Stomach smooth muscle (tissue), 2 donors: ENCODE data around the gene LTBP1.

Experiments
- H3K27ac ChIP-seq: one replicate; pipeline ENCODE4 v1.7.0; 2013; ENCODE audit warnings: mild to moderate bottlenecking, low read length, inconsistent platforms
- H3K27me3 ChIP-seq, 2 donors: one replicate each; pipeline ENCODE4 v1.7.0; 2013; ENCODE audit warnings: low read length in 2 of 2; ENCODE audit not compliant: insufficient read depth in 2 of 2, control insufficient read depth in 1 of 2
- H3K36me3 ChIP-seq, 2 donors: one replicate each; pipeline ENCODE4 v1.7.0; 2013; ENCODE audit warnings: low read length in 2 of 2; ENCODE audit not compliant: control insufficient read depth in 2 of 2, insufficient read depth in 2 of 2
- H3K4me1 ChIP-seq: one replicate; pipeline ENCODE4 v1.7.0; 2013; ENCODE audit warnings: low read length; ENCODE audit not compliant: control insufficient read depth, insufficient read depth
- H3K4me3 ChIP-seq, 2 donors: one replicate each; pipeline ENCODE4 v1.7.0; 2013; ENCODE audit warnings: low read length in 2 of 2
- H3K9ac ChIP-seq, 2 donors: one replicate each; pipeline ENCODE4 v1.7.0; 2013; ENCODE audit warnings: low read length in 2 of 2, mild to moderate bottlenecking in 1 of 2
- H3K9me3 ChIP-seq, 2 donors: one replicate each; pipeline ENCODE4 v1.7.0; 2013; ENCODE audit warnings: low read length in 2 of 2; ENCODE audit not compliant: control insufficient read depth in 2 of 2
- donor health status: healthy.
- donor health status: Pancreatic carcinoma.

LTBP1 gene

GRCh38 chr2:33115728-33116127 is 169.0 kb downstream of the LTBP1 start:
- Histone ChIP-seq H3K4me3 (no peak overlapping the region), H3K9ac (no peak overlapping the region), H3K27ac (no peak overlapping the region), H3K4me1 (peaks cover 11% of the 10 kb centered on the region), H3K9me3 (no peaks in the 10 kb centered on the region), H3K36me3 (no peaks in the 10 kb centered on the region), H3K27me3 (no peaks in the 10 kb centered on the region)

GRCh38 chr2:33116799-33117198 is 170.0 kb downstream of the LTBP1 start:
- no peak overlapping the region for H3K4me3 ChIP-seq
- no peaks in the 10 kb centered on the region for H3K36me3 ChIP-seq
- no peaks in the 10 kb centered on the region for H3K27me3 ChIP-seq
- H3K4me1 ChIP-seq, result peaks cover 4% of the 10 kb centered on the region
- no peak overlapping the region for H3K27ac ChIP-seq
- no peak overlapping the region for H3K9ac ChIP-seq
- H3K9me3 ChIP-seq, result no peaks in the 10 kb centered on the region

- Histone ChIP-seq H3K9ac (no peak overlapping the region), H3K4me3 (no peak overlapping the region), H3K27me3 (no peaks in the 10 kb centered on the region), H3K9me3 (no peaks in the 10 kb centered on the region), H3K27ac (no peak overlapping the region), H3K36me3 (no peaks in the 10 kb centered on the region), H3K4me1 (peaks cover 4% of the 10 kb centered on the region)
Observed at GRCh38 chr2:33118651-33119050, 171.9 kb downstream of the LTBP1 start.

GRCh38 chr2:33121416-33121815 is 174.7 kb downstream of the LTBP1 start:
- H3K9ac ChIP-seq, result no peak overlapping the region
- no peaks in the 10 kb centered on the region for H3K9me3 ChIP-seq
- H3K36me3 ChIP-seq, result no peaks in the 10 kb centered on the region
- no peak overlapping the region for H3K27ac ChIP-seq
- H3K4me1 ChIP-seq, result peaks cover 4% of the 10 kb centered on the region
- no peaks in the 10 kb centered on the region for H3K27me3 ChIP-seq
- no peak overlapping the region for H3K4me3 ChIP-seq

GRCh38 chr2:33121925-33122324 is 175.2 kb downstream of the LTBP1 start:
- Histone ChIP-seq H3K27me3 (no peaks in the 10 kb centered on the region), H3K27ac (no peak overlapping the region), H3K9me3 (no peaks in the 10 kb centered on the region), H3K36me3 (no peaks in the 10 kb centered on the region), H3K9ac (no peak overlapping the region), H3K4me1 (peaks cover under 1% of the 10 kb centered on the region), H3K4me3 (no peak overlapping the region)

- H3K27ac ChIP-seq, result no peak overlapping the region
- no peaks in the 10 kb centered on the region for H3K4me1 ChIP-seq
- no peak overlapping the region for H3K9ac ChIP-seq
- no peaks in the 10 kb centered on the region for H3K36me3 ChIP-seq
- no peak overlapping the region for H3K4me3 ChIP-seq
- no peaks in the 10 kb centered on the region for H3K27me3 ChIP-seq
- H3K9me3 ChIP-seq, result no peaks in the 10 kb centered on the region
Observed at GRCh38 chr2:33122726-33123125, 176.0 kb downstream of the LTBP1 start.

- no peaks in the 10 kb centered on the region for H3K4me1 ChIP-seq
- no peak overlapping the region for H3K4me3 ChIP-seq
- H3K9me3 ChIP-seq, result no peaks in the 10 kb centered on the region
- no peaks in the 10 kb centered on the region for H3K27me3 ChIP-seq
- no peaks in the 10 kb centered on the region for H3K36me3 ChIP-seq
- no peak overlapping the region for H3K27ac ChIP-seq
- no peak overlapping the region for H3K9ac ChIP-seq
Observed at GRCh38 chr2:33123216-33123615, 176.5 kb downstream of the LTBP1 start.

- Histone ChIP-seq H3K36me3 (no peaks in the 10 kb centered on the region), H3K27ac (no peak overlapping the region), H3K4me3 (no peak overlapping the region), H3K4me1 (peaks cover 10% of the 10 kb centered on the region), H3K9me3 (no peaks in the 10 kb centered on the region), H3K9ac (no peak overlapping the region), H3K27me3 (no peaks in the 10 kb centered on the region)
Observed at GRCh38 chr2:33126552-33126951, 179.8 kb downstream of the LTBP1 start.

- Histone ChIP-seq H3K36me3 (no peaks in the 10 kb centered on the region), H3K9ac (no peak overlapping the region), H3K27ac (no peak overlapping the region)
Observed at GRCh38 chr2:33126958-33127357, 180.2 kb downstream of the LTBP1 start.

GRCh38 chr2:33129263-33130053 is 182.7 kb downstream of the LTBP1 start:
- H3K4me1 ChIP-seq, result peaks cover 32% of the 10 kb centered on the region
- H3K27me3 ChIP-seq, result no peaks in the 10 kb centered on the region
- no peak overlapping the region for H3K27ac ChIP-seq
- no peaks in the 10 kb centered on the region for H3K36me3 ChIP-seq
- H3K4me3 ChIP-seq, result no peak overlapping the region
- no peak overlapping the region for H3K9ac ChIP-seq
- no peaks in the 10 kb centered on the region for H3K9me3 ChIP-seq

More at GRCh38 chr2:33126958-33127357, 180.2 kb downstream of the LTBP1 start:
- Histone ChIP-seq H3K4me3 (no peak overlapping the region), H3K27me3 (no peaks in the 10 kb centered on the region), H3K9me3 (no peaks in the 10 kb centered on the region), H3K4me1 (peaks cover 13% of the 10 kb centered on the region)

- no peaks in the 10 kb centered on the region for H3K36me3 ChIP-seq
- H3K4me3 ChIP-seq, result no peak overlapping the region
- H3K4me1 ChIP-seq, result peaks cover 32% of the 10 kb centered on the region
- H3K9ac ChIP-seq, result no peak overlapping the region
- no peaks in the 10 kb centered on the region for H3K9me3 ChIP-seq
- no peak overlapping the region for H3K27ac ChIP-seq
- no peaks in the 10 kb centered on the region for H3K27me3 ChIP-seq
Observed at GRCh38 chr2:33130054-33130447, 183.3 kb downstream of the LTBP1 start.
